SKM-1 (cell line): ENCODE measurements around the gene ITGB2.
A peak's percentile ranks its signal among the peaks of the same experiment; 100 is the strongest.

ENCODE experiments used
- DNase-seq: peaks from one replicate; lab custom pipeline; 2025; ENCODE audit not compliant: unreplicated experiment; lab: John Stamatoyannopoulos, UW

ITGB2 gene

GRCh38 chr21:44955798-44956175, 35.1 kb upstream of the ITGB2 start:
- DNase-seq: no peak

- DNase-seq: no peak
Measured at GRCh38 chr21:44955141-44955797, 34.6 kb upstream of the ITGB2 start.

- DNase-seq: no peak
Measured at GRCh38 chr21:44954281-44954771, 33.6 kb upstream of the ITGB2 start.

GRCh38 chr21:44953628-44954021, 32.9 kb upstream of the ITGB2 start:
- no peak for DNase-seq

- no peak for DNase-seq
Measured at GRCh38 chr21:44952929-44953627, 32.4 kb upstream of the ITGB2 start.

- DNase-seq: no peak
Measured at GRCh38 chr21:44952116-44952928, 31.6 kb upstream of the ITGB2 start.

- no peak for DNase-seq
Measured at GRCh38 chr21:44951186-44951915, 30.7 kb upstream of the ITGB2 start.

GRCh38 chr21:44950351-44950750, 29.7 kb upstream of the ITGB2 start:
- no peak for DNase-seq

- DNase-seq: peak; percentile 40
Measured at GRCh38 chr21:44949779-44950198, 29.1 kb upstream of the ITGB2 start.

- DNase-seq: no peak
Measured at GRCh38 chr21:44949161-44949778, 28.6 kb upstream of the ITGB2 start.

GRCh38 chr21:44948426-44949120, 27.9 kb upstream of the ITGB2 start:
- DNase-seq: no peak

- DNase-seq: no peak
Measured at GRCh38 chr21:44947930-44948331, 27.2 kb upstream of the ITGB2 start.

GRCh38 chr21:44947111-44947929, 26.6 kb upstream of the ITGB2 start:
- no peak for DNase-seq

GRCh38 chr21:44946254-44947041, 25.7 kb upstream of the ITGB2 start:
- no peak for DNase-seq

GRCh38 chr21:44944596-44944995, 23.9 kb upstream of the ITGB2 start:
- no peak for DNase-seq

GRCh38 chr21:44943686-44944550, 23.2 kb upstream of the ITGB2 start:
- no peak for DNase-seq

GRCh38 chr21:44943005-44943685, 22.4 kb upstream of the ITGB2 start:
- no peak for DNase-seq
